ENCODE measurements around the gene WWOX.

- TF ChIP-seq TBP (CRISPR knock-in tag; IDR thresholded peaks at IDR 0.05) (no peak), EZH2 (conservative IDR thresholded peaks at IDR 0.05; ENCODE audit: low read depth, low read length) (no peak), MXI1 (IDR thresholded peaks at IDR 0.05; ENCODE audit: borderline replicate concordance, low read depth, low read length) (no peak), CTCF (CRISPR knock-in tag; IDR thresholded peaks at IDR 0.05) (no peak), PTBP1 (IDR thresholded peaks at IDR 0.05; ENCODE audit: low read depth, low read length, poor library complexity, severe bottlenecking) (no peak), FUBP1 (CRISPR knock-in tag; IDR thresholded peaks at IDR 0.05; ENCODE audit: borderline replicate concordance) (no peak), FOXP1 (IDR thresholded peaks at IDR 0.05) (no peak), FOXP1 (CRISPR knock-in tag; IDR thresholded peaks at IDR 0.05) (no peak)
Measured at GRCh38 chr16:78709137-78709884, 609.9 kb downstream of the WWOX start.
